GM12878 (cell line): Measurements from ENCODE around the gene EEF1AKMT3. TPM values are rescaled to one million over a fixed set of nuclear protein-coding genes. Genes with fewer than 3 reads are reported as not detected.

Source experiments
- ATAC-seq: fragments of 200-7000 bp; cut with Tn5 transposase; 3 replicates; pipeline ENCODE4 v1.9.1; 2020; ENCODE audit warnings: mild to moderate bottlenecking, moderate library complexity
- BruUV-seq: library from RNA; stranded (reverse); fragments of 400-500 nt; replicated peaks from 2 replicates; lab custom pipeline; 2021; lab: Mats Ljungman, UMichigan
- CTCF ChIA-PET: fragments of 300-600 bp; sonication (Branson Sonifier 250); formaldehyde crosslinking; extraction: SDS; loops from one replicate; lab custom pipeline; 2021; ENCODE audit warnings: inconsistent platforms; lab: Yijun Ruan, JAX
- POLR2A ChIA-PET: fragments of 350-600 bp; formaldehyde crosslinking; extraction: SDS; loops from one replicate; lab custom pipeline; 2021; ENCODE audit warnings: inconsistent platforms; lab: Charles Lee
- RAD21 ChIA-PET: fragments of 300-600 bp; sonication (Branson Sonifier 250); formaldehyde crosslinking; loops from one replicate; lab custom pipeline; 2023; ENCODE audit warnings: antibody characterized with exemption; ENCODE audit not compliant: unreplicated experiment; lab: Charles Lee
- SMC1A ChIA-PET: fragments of 300-600 bp; sonication (Branson Sonifier 250); formaldehyde crosslinking; loops from one replicate; lab custom pipeline; 2023; ENCODE audit not compliant: unreplicated experiment, uncharacterized antibody; lab: Charles Lee
- DNase-seq: peaks from one replicate; pipeline ENCODE4 v3.0.0-alpha.2; 2011; ENCODE audit warnings: low read depth, low spot score
- FAIRE-seq: peaks from 3 replicates; lab custom pipeline; 2011; peaks lifted over from hg19 to GRCh38; lab: Jason Lieb, UNC
- H2AFZ ChIP-seq: 2 replicates; pipeline ENCODE4 v1.6.0; 2011; ENCODE audit warnings: low read depth, low read length, control low read depth; ENCODE audit not compliant: control insufficient read depth
- H3K27ac ChIP-seq: 2 replicates; pipeline ENCODE4 v1.5.1; 2011; ENCODE audit warnings: control low read depth; ENCODE audit not compliant: control insufficient read depth, insufficient read depth
- H3K27me3 ChIP-seq, 2 experiments: replicated peaks in 1 of 2; 2 replicates each; pipeline versions ENCODE4 v1.6.0 to v1.6.1; 2011; ENCODE audit warnings: low read length in 1 of 2; ENCODE audit not compliant: control insufficient read depth in 2 of 2, insufficient read depth in 2 of 2
- H3K36me3 ChIP-seq, 2 experiments: 2 replicates each; pipeline ENCODE4 v1.5.1; 2011; ENCODE audit warnings: low read length in 1 of 2; ENCODE audit not compliant: control insufficient read depth in 2 of 2, insufficient read depth in 2 of 2
- H3K4me1 ChIP-seq: 2 replicates; pipeline ENCODE4 v1.6.1; 2011; ENCODE audit warnings: mild to moderate bottlenecking, low read length, moderate library complexity, mixed read lengths; ENCODE audit not compliant: control insufficient read depth, insufficient read depth
- H3K4me2 ChIP-seq: 2 replicates; pipeline ENCODE4 v1.6.0; 2011; ENCODE audit warnings: control low read depth; ENCODE audit not compliant: control insufficient read depth, insufficient read depth
- H3K4me3 ChIP-seq: fragments of 200-600 bp; sonication (generic); 2 replicates; pipeline ENCODE4 v1.5.1; 2016
- H3K79me2 ChIP-seq: 2 replicates; pipeline ENCODE4 v1.6.0; 2011; ENCODE audit warnings: low read length; ENCODE audit not compliant: control insufficient read depth, insufficient read depth
- H3K9ac ChIP-seq: 2 replicates; pipeline ENCODE4 v1.8.0; 2011; ENCODE audit warnings: low read length, control low read depth, mixed read lengths; ENCODE audit not compliant: control insufficient read depth, insufficient read depth
- H3K9me3 ChIP-seq: replicated peaks from 3 replicates; pipeline ENCODE4 v1.5.1; 2011; ENCODE audit warnings: mild to moderate bottlenecking, low read length; ENCODE audit not compliant: control insufficient read depth, insufficient read depth
- H4K20me1 ChIP-seq: 2 replicates; pipeline ENCODE4 v1.6.0; 2011; ENCODE audit not compliant: control insufficient read depth, insufficient read depth
- BACH1 ChIP-seq: fragments of 450-650 bp; IDR thresholded peaks from 2 replicates; pipeline ENCODE4 v1.6.1; 2017; ENCODE audit warnings: mild to moderate bottlenecking, borderline replicate concordance
- GABPA ChIP-seq: IDR thresholded peaks from 2 replicates; pipeline ENCODE4 v1.6.1; 2014; ENCODE audit warnings: antibody characterized with exemption, low read depth, mild to moderate bottlenecking, inconsistent platforms
- MXI1 ChIP-seq: fragments of 150-350 bp; IDR thresholded peaks from 2 replicates; pipeline ENCODE4 v1.6.1; 2011; ENCODE audit warnings: low read depth, mild to moderate bottlenecking, inconsistent platforms, low read length, improper control_type of control experiment
- POU2F2 ChIP-seq: IDR thresholded peaks from 3 replicates; pipeline ENCODE4 v1.6.1; 2011; ENCODE audit warnings: low read depth, mild to moderate bottlenecking, low read length, borderline replicate concordance
- SREBF1 ChIP-seq: IDR thresholded peaks from 2 replicates; pipeline ENCODE4 v1.6.1; 2012; ENCODE audit warnings: mild to moderate bottlenecking, low read length
- SREBF2 ChIP-seq: IDR thresholded peaks from 2 replicates; pipeline ENCODE4 v1.6.1; 2012; ENCODE audit warnings: mild to moderate bottlenecking, low read length
- WGBS: methylation state at CpG from one replicate; pipeline ENCODE4 v1.1.6; 2016; ENCODE audit warnings: low lambda C conversion rate; ENCODE audit not compliant: insufficient replicate concordance, insufficient coverage; ENCODE audit errors: missing lambda C conversion rate; 5-methylcytosine and 5-hydroxymethylcytosine counted together
- in situ Hi-C: fragments of 300-500 bp; cut with MboI; formaldehyde crosslinking; loops from 9 replicates; pipeline ENCODE4 v1.14.3; 2018; ENCODE audit warnings: mixed read lengths
- intact Hi-C: fragments of 100-400 bp; cut with micrococcal nuclease; formaldehyde crosslinking; loops from one replicate; pipeline ENCODE4 v1.14.2; 2022; ENCODE audit not compliant: unreplicated experiment
- microRNA counts: library from miRNA; unstranded; fragments of <30 nt; microRNA quantifications from one replicate; lab custom pipeline; 2016
- microRNA-seq: library from miRNA; unstranded; fragments of <30 nt; microRNA quantifications from one replicate; pipeline ENCODE4, GENCODE V29; 2018
- polyA plus RNA-seq, 11 experiments: library from polyadenylated mRNA; depleted of rRNA in 4 of 11; unstranded in 6 of 11; stranded (reverse) in 5 of 11; fragments of >200 nt; fragmentation: Nextera tagmentation in 4 of 11; fragmentation: Illumina TruSeq in 1 of 11; extraction: Ambion mirVana in 4 of 11; extraction: Trizol in 1 of 11; gene quantifications; 1 replicate in 1 of 11; 2 replicates in 10 of 11; pipeline versions ENCODE4 v1.2.1 to v1.2.3, GENCODE V29; 2011 to 2016; ENCODE audit warnings: inconsistent platforms in 2 of 11, missing spikeins in 2 of 11, low read depth in 1 of 11
- small RNA-seq: library from RNA; depleted of rRNA; stranded (forward); fragments of <200 nt; gene quantifications from one replicate; pipeline ENCODE3, GENCODE V24; 2014
- total RNA-seq, 4 experiments: library from RNA; depleted of rRNA in 3 of 4; stranded (reverse); fragments of >200 nt in 3 of 4; fragmentation: Illumina TruSeq in 1 of 4; extraction: Trizol in 1 of 4; gene quantifications; 2 replicates each; pipeline versions ENCODE4 v1.2.1 to v1.2.3, GENCODE V29; 2013 to 2021

EEF1AKMT3 gene
- total and polyA plus RNA-seq, 10 of the 15 experiments (the other 5 are each of a cell fraction or from before 2014, with no cell fraction given) = 1.2 to 8.2 (median 3.5) TPM

GRCh38 chr12:57830393-57830792 is 58.0 kb downstream of the EEF1AKMT3 start:
- intact Hi-C loops (loop anchor here (5.0 kb wide), 1 partner anchor 73 kb away; the partner anchor contains the start of gene MARCHF9), in situ Hi-C loops (no loop called here)
- ATAC-seq (no peak), DNase-seq (no peak), FAIRE-seq (no peak)
- CTCF ChIA-PET = interaction anchor here (1.1 to 2.7 kb wide), 5 partner anchors 13 to 75 kb away, joined by 4 to 18 read pairs (median 9); no protein-coding TSS in a partner anchor
- RAD21 ChIA-PET = interaction anchor here (1.7 to 1.9 kb wide), 2 partner anchors 67 to 68 kb away, joined by 5 to 7 read pairs; no protein-coding TSS in a partner anchor
- peaks cover 8% of the 10 kb centered on the region for H4K20me1 ChIP-seq
- H3K79me2 ChIP-seq = peaks cover 38% of the 10 kb centered on the region
- TF ChIP-seq BACH1 (no peak), MXI1 (no peak), GABPA (no peak), SREBF2 (no peak), POU2F2 (no peak), SREBF1 (no peak)
- no peak overlapping the region for H3K9ac ChIP-seq
- H3K27ac ChIP-seq = no peak overlapping the region
- peaks cover 40% of the 10 kb centered on the region for H3K4me1 ChIP-seq
- peaks cover 25 to 29% of the 10 kb centered on the region in 2 experiments for H3K36me3 ChIP-seq
- no peak overlapping the region for H3K4me2 ChIP-seq
- no peak overlapping the region for H3K4me3 ChIP-seq
- no TSS peak for BruUV-seq
- SMC1A ChIA-PET = interaction anchor here (0.7 to 1.5 kb wide), 3 partner anchors 69 to 75 kb away, joined by 3 to 8 read pairs (median 3); no protein-coding TSS in a partner anchor
- no peak overlapping the region for H2AFZ ChIP-seq
- no peaks in the 10 kb centered on the region for H3K9me3 ChIP-seq
- 100% methylated on average over 2 of the region's 2 CpGs for WGBS
- H3K27me3 ChIP-seq = no peaks in the 10 kb centered on the region
- POLR2A ChIA-PET = interaction anchor here (0.5 kb wide), 1 partner anchor 26 kb away, joined by 3 read pairs; no protein-coding TSS in a partner anchor

MicroRNAs within 50 kb of the gene (microRNA counts, 767-probe panel; counts per million panel counts)
- microRNA hsa-miR-26a-5p (lab: Ali Mortazavi, UCI) = 3,374 counts per million, percentile 91 among the panel's probes with 10 or more counts

Small RNA genes lying within 50 kb of the gene (microRNA-seq; reads per million reads assigned to microRNA genes)
- gene MIR26A2 = 59.1 reads per million, percentile 69 among the genes with 10 or more reads in this experiment
- gene MIR6759 = not detected

Small RNA genes lying within 50 kb of the gene (small RNA-seq; reads per million reads assigned to genes)
- gene MIR26A2 (4.8 reads per million, percentile 87 among the genes with 10 or more reads in this experiment), gene RNU6-1083P (not detected)

Other genes with a start within 250 kb of the EEF1AKMT3 start
Only the 7 nearest of the 18 such genes appear.
- gene AGAP2, start 33.9 kb upstream of the EEF1AKMT3 start, total RNA-seq (2014; rRNA removed) = 11.1 and 14.1 TPM in 2 replicates
- gene AGAP2, start 33.9 kb upstream of the EEF1AKMT3 start, total RNA-seq (2014; rRNA removed; fragmentation: Illumina TruSeq; extraction: Trizol) = 10.2 and 13.9 TPM in 2 replicates
- gene AGAP2, start 33.9 kb upstream of the EEF1AKMT3 start, total RNA-seq (2021) = 17.9 and 19.8 TPM in 2 replicates
- 11.6 and 13.9 TPM in 2 replicates for gene AGAP2, start 33.9 kb upstream of the EEF1AKMT3 start, polyA plus RNA-seq (2011; rRNA removed)
- gene AGAP2, start 33.9 kb upstream of the EEF1AKMT3 start, polyA plus RNA-seq (2014; fragmentation: Illumina TruSeq; extraction: Trizol) = 6.8 and 10.6 TPM in 2 replicates
- gene AGAP2, start 33.9 kb upstream of the EEF1AKMT3 start, polyA plus RNA-seq (2014; fragmentation: Nextera tagmentation; extraction: Ambion mirVana) = under 1 TPM; 0.29 to 0.47 TPM
- 11.3 and 13.6 TPM in 2 replicates for gene AGAP2, start 33.9 kb upstream of the EEF1AKMT3 start, polyA plus RNA-seq (2014; rRNA removed)
- gene AGAP2, start 33.9 kb upstream of the EEF1AKMT3 start, polyA plus RNA-seq (2016; fragmentation: Nextera tagmentation; extraction: Ambion mirVana) = 1 to 10 TPM; 2.5 to 2.8 TPM
- gene TSPAN31, start 27.6 kb upstream of the EEF1AKMT3 start, total RNA-seq (2014; rRNA removed) = 24.8 and 32.7 TPM in 2 replicates
- gene TSPAN31, start 27.6 kb upstream of the EEF1AKMT3 start, total RNA-seq (2014; rRNA removed; fragmentation: Illumina TruSeq; extraction: Trizol) = 18.8 and 21.7 TPM in 2 replicates
- gene TSPAN31, start 27.6 kb upstream of the EEF1AKMT3 start, total RNA-seq (2021) = 11.8 and 13.8 TPM in 2 replicates
- gene TSPAN31, start 27.6 kb upstream of the EEF1AKMT3 start, polyA plus RNA-seq (2011; rRNA removed) = 32.2 and 40.4 TPM in 2 replicates
- gene TSPAN31, start 27.6 kb upstream of the EEF1AKMT3 start, polyA plus RNA-seq (2014; fragmentation: Illumina TruSeq; extraction: Trizol) = 24.7 and 27.0 TPM in 2 replicates
- 10 to 100 TPM; 23.4 to 25.1 TPM for gene TSPAN31, start 27.6 kb upstream of the EEF1AKMT3 start, polyA plus RNA-seq (2014; fragmentation: Nextera tagmentation; extraction: Ambion mirVana)
- gene TSPAN31, start 27.6 kb upstream of the EEF1AKMT3 start, polyA plus RNA-seq (2014; rRNA removed) = 19.0 and 20.8 TPM in 2 replicates
- 10 to 100 TPM; 27.7 to 30.0 TPM for gene TSPAN31, start 27.6 kb upstream of the EEF1AKMT3 start, polyA plus RNA-seq (2016; fragmentation: Nextera tagmentation; extraction: Ambion mirVana)
- gene CDK4, start 20.3 kb upstream of the EEF1AKMT3 start, total RNA-seq (2014; rRNA removed) = 201 and 202 TPM in 2 replicates
- gene CDK4, start 20.3 kb upstream of the EEF1AKMT3 start, total RNA-seq (2014; rRNA removed; fragmentation: Illumina TruSeq; extraction: Trizol) = 116 and 120 TPM in 2 replicates
- 189 TPM in 2 replicates for gene CDK4, start 20.3 kb upstream of the EEF1AKMT3 start, total RNA-seq (2021)
- 155 and 251 TPM in 2 replicates for gene CDK4, start 20.3 kb upstream of the EEF1AKMT3 start, polyA plus RNA-seq (2011; rRNA removed)
- gene CDK4, start 20.3 kb upstream of the EEF1AKMT3 start, polyA plus RNA-seq (2014; fragmentation: Illumina TruSeq; extraction: Trizol) = 213 and 240 TPM in 2 replicates
- 10 to 100 TPM; 26.1 to 45.7 TPM for gene CDK4, start 20.3 kb upstream of the EEF1AKMT3 start, polyA plus RNA-seq (2014; fragmentation: Nextera tagmentation; extraction: Ambion mirVana)
- gene CDK4, start 20.3 kb upstream of the EEF1AKMT3 start, polyA plus RNA-seq (2014; rRNA removed) = 237 and 311 TPM in 2 replicates
- 100 to 1,000 TPM; 344 to 385 TPM for gene CDK4, start 20.3 kb upstream of the EEF1AKMT3 start, polyA plus RNA-seq (2016; fragmentation: Nextera tagmentation; extraction: Ambion mirVana)
- gene MARCHF9, start 17.5 kb upstream of the EEF1AKMT3 start, total RNA-seq (2014; rRNA removed) = 15.6 and 17.6 TPM in 2 replicates
- gene MARCHF9, start 17.5 kb upstream of the EEF1AKMT3 start, total RNA-seq (2014; rRNA removed; fragmentation: Illumina TruSeq; extraction: Trizol) = 10.3 and 10.4 TPM in 2 replicates
- gene MARCHF9, start 17.5 kb upstream of the EEF1AKMT3 start, total RNA-seq (2021) = 25.5 and 26.7 TPM in 2 replicates
- 11.1 and 16.6 TPM in 2 replicates for gene MARCHF9, start 17.5 kb upstream of the EEF1AKMT3 start, polyA plus RNA-seq (2011; rRNA removed)
- gene MARCHF9, start 17.5 kb upstream of the EEF1AKMT3 start, polyA plus RNA-seq (2014; fragmentation: Illumina TruSeq; extraction: Trizol) = 17.9 and 20.6 TPM in 2 replicates
- 1 to 10 TPM; 2.4 to 5.1 TPM for gene MARCHF9, start 17.5 kb upstream of the EEF1AKMT3 start, polyA plus RNA-seq (2014; fragmentation: Nextera tagmentation; extraction: Ambion mirVana)
- gene MARCHF9, start 17.5 kb upstream of the EEF1AKMT3 start, polyA plus RNA-seq (2014; rRNA removed) = 29.3 and 32.3 TPM in 2 replicates
- 1 to 10 TPM; 3.3 to 4.0 TPM for gene MARCHF9, start 17.5 kb upstream of the EEF1AKMT3 start, polyA plus RNA-seq (2016; fragmentation: Nextera tagmentation; extraction: Ambion mirVana)
- 0.79 and 0.87 TPM in 2 replicates for gene CYP27B1, start 5.5 kb upstream of the EEF1AKMT3 start, total RNA-seq (2014; rRNA removed)
- gene CYP27B1, start 5.5 kb upstream of the EEF1AKMT3 start, total RNA-seq (2014; rRNA removed; fragmentation: Illumina TruSeq; extraction: Trizol) = 0.41 and 0.72 TPM in 2 replicates
- gene CYP27B1, start 5.5 kb upstream of the EEF1AKMT3 start, total RNA-seq (2021) = 1.0 and 2.7 TPM in 2 replicates
- gene CYP27B1, start 5.5 kb upstream of the EEF1AKMT3 start, polyA plus RNA-seq (2011; rRNA removed) = 1.8 and 2.0 TPM in 2 replicates
- 0.57 and 1.2 TPM in 2 replicates for gene CYP27B1, start 5.5 kb upstream of the EEF1AKMT3 start, polyA plus RNA-seq (2014; fragmentation: Illumina TruSeq; extraction: Trizol)
- under 1 TPM; 0.10 to 0.35 TPM for gene CYP27B1, start 5.5 kb upstream of the EEF1AKMT3 start, polyA plus RNA-seq (2014; fragmentation: Nextera tagmentation; extraction: Ambion mirVana)
- 1.8 and 1.9 TPM in 2 replicates for gene CYP27B1, start 5.5 kb upstream of the EEF1AKMT3 start, polyA plus RNA-seq (2014; rRNA removed)
- 1 to 10 TPM in 1 of 2 experiments, under 1 TPM in 1; 0.95 to 1.3 TPM for gene CYP27B1, start 5.5 kb upstream of the EEF1AKMT3 start, polyA plus RNA-seq (2016; fragmentation: Nextera tagmentation; extraction: Ambion mirVana)
- 25.5 and 28.2 TPM in 2 replicates for gene METTL1, start 509 bp upstream of the EEF1AKMT3 start, total RNA-seq (2014; rRNA removed)
- gene METTL1, start 509 bp upstream of the EEF1AKMT3 start, total RNA-seq (2014; rRNA removed; fragmentation: Illumina TruSeq; extraction: Trizol) = 8.5 and 11.3 TPM in 2 replicates
- 29.7 and 32.7 TPM in 2 replicates for gene METTL1, start 509 bp upstream of the EEF1AKMT3 start, total RNA-seq (2021)
- 19.4 and 31.4 TPM in 2 replicates for gene METTL1, start 509 bp upstream of the EEF1AKMT3 start, polyA plus RNA-seq (2011; rRNA removed)
- gene METTL1, start 509 bp upstream of the EEF1AKMT3 start, polyA plus RNA-seq (2014; fragmentation: Illumina TruSeq; extraction: Trizol) = 26.7 and 29.7 TPM in 2 replicates
- gene METTL1, start 509 bp upstream of the EEF1AKMT3 start, polyA plus RNA-seq (2014; fragmentation: Nextera tagmentation; extraction: Ambion mirVana) = 10 to 100 TPM; 38.5 to 41.9 TPM
- 28.6 and 33.0 TPM in 2 replicates for gene METTL1, start 509 bp upstream of the EEF1AKMT3 start, polyA plus RNA-seq (2014; rRNA removed)
- 10 to 100 TPM; 40.1 to 44.3 TPM for gene METTL1, start 509 bp upstream of the EEF1AKMT3 start, polyA plus RNA-seq (2016; fragmentation: Nextera tagmentation; extraction: Ambion mirVana)
- 35.2 and 36.7 TPM in 2 replicates for gene TSFM, start 10.2 kb downstream of the EEF1AKMT3 start, total RNA-seq (2014; rRNA removed)
- gene TSFM, start 10.2 kb downstream of the EEF1AKMT3 start, total RNA-seq (2014; rRNA removed; fragmentation: Illumina TruSeq; extraction: Trizol) = 35.1 and 38.9 TPM in 2 replicates
- gene TSFM, start 10.2 kb downstream of the EEF1AKMT3 start, total RNA-seq (2021) = 47.0 and 51.6 TPM in 2 replicates
- 36.8 and 40.8 TPM in 2 replicates for gene TSFM, start 10.2 kb downstream of the EEF1AKMT3 start, polyA plus RNA-seq (2011; rRNA removed)
- 44.2 and 45.7 TPM in 2 replicates for gene TSFM, start 10.2 kb downstream of the EEF1AKMT3 start, polyA plus RNA-seq (2014; fragmentation: Illumina TruSeq; extraction: Trizol)
- 100 to 1,000 TPM; 113 to 132 TPM for gene TSFM, start 10.2 kb downstream of the EEF1AKMT3 start, polyA plus RNA-seq (2014; fragmentation: Nextera tagmentation; extraction: Ambion mirVana)
- gene TSFM, start 10.2 kb downstream of the EEF1AKMT3 start, polyA plus RNA-seq (2014; rRNA removed) = 43.0 and 46.7 TPM in 2 replicates
- 10 to 100 TPM; 96.6 to 96.8 TPM for gene TSFM, start 10.2 kb downstream of the EEF1AKMT3 start, polyA plus RNA-seq (2016; fragmentation: Nextera tagmentation; extraction: Ambion mirVana)